ENCODE measurements around the gene MAP3K9.

The MAP3K9 gene

DNA sequence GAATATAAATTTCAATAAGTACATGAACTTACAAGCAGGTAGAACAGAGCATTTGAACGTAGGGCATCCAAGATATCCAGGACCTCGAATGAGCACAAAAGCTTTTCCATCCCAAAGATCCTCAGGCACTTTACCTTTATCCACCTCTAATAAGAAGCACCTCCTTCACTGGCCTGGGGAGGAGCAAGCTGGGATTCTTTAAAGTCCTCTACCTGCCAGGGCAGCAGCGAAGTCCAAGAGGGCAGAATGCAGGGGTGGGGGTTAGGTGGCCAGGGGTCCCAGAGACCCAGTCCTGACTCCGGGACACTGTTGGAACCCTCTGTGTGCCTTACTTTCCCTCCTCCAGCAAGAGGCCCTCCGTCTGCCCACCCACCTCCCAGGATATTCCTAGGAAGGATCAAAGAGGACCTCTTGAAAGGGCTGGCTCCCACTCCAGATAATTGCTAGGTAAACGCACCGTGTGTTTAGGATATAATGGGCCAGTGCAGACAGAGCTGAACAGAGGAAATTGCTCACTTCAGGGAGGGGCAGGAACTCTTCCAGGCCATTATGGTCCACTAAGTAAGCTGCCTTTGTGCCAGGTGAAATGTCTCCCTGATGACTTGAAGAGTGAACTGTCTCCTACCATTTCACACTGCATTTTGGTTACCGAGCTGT, 99.5 kb downstream of the MAP3K9 start:
- Histone ChIP-seq H3K27ac (replicated peaks) (no peak overlapping the region), H3K27me3 (ENCODE audit: insufficient read depth, poor library complexity, severe bottlenecking) (no peaks in the 10 kb centered on the region), H3K4me3 (replicated peaks; ENCODE audit: insufficient read depth, low read length) (no peak overlapping the region)
- TF ChIP-seq POLR2AphosphoS5 (IDR thresholded peaks at IDR 0.05; ENCODE audit: low read depth), result no peak
- TF ChIP-seq, protein P1, sequence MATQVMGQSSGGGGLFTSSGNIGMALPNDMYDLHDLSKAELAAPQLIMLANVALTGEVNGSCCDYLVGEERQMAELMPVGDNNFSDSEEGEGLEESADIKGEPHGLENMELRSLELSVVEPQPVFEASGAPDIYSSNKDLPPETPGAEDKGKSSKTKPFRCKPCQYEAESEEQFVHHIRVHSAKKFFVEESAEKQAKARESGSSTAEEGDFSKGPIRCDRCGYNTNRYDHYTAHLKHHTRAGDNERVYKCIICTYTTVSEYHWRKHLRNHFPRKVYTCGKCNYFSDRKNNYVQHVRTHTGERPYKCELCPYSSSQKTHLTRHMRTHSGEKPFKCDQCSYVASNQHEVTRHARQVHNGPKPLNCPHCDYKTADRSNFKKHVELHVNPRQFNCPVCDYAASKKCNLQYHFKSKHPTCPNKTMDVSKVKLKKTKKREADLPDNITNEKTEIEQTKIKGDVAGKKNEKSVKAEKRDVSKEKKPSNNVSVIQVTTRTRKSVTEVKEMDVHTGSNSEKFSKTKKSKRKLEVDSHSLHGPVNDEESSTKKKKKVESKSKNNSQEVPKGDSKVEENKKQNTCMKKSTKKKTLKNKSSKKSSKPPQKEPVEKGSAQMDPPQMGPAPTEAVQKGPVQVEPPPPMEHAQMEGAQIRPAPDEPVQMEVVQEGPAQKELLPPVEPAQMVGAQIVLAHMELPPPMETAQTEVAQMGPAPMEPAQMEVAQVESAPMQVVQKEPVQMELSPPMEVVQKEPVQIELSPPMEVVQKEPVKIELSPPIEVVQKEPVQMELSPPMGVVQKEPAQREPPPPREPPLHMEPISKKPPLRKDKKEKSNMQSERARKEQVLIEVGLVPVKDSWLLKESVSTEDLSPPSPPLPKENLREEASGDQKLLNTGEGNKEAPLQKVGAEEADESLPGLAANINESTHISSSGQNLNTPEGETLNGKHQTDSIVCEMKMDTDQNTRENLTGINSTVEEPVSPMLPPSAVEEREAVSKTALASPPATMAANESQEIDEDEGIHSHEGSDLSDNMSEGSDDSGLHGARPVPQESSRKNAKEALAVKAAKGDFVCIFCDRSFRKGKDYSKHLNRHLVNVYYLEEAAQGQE (IDR thresholded peaks at IDR 0.05; ENCODE audit: insufficient replicate concordance, low read depth), result no peak
- no peak for TF ChIP-seq GABPA (IDR thresholded peaks at IDR 0.05; ENCODE audit: low read depth)
- TF ChIP-seq SPI1 (IDR thresholded peaks at IDR 0.05; ENCODE audit: borderline replicate concordance, low read depth), result no peak
- TF ChIP-seq, protein P2, sequence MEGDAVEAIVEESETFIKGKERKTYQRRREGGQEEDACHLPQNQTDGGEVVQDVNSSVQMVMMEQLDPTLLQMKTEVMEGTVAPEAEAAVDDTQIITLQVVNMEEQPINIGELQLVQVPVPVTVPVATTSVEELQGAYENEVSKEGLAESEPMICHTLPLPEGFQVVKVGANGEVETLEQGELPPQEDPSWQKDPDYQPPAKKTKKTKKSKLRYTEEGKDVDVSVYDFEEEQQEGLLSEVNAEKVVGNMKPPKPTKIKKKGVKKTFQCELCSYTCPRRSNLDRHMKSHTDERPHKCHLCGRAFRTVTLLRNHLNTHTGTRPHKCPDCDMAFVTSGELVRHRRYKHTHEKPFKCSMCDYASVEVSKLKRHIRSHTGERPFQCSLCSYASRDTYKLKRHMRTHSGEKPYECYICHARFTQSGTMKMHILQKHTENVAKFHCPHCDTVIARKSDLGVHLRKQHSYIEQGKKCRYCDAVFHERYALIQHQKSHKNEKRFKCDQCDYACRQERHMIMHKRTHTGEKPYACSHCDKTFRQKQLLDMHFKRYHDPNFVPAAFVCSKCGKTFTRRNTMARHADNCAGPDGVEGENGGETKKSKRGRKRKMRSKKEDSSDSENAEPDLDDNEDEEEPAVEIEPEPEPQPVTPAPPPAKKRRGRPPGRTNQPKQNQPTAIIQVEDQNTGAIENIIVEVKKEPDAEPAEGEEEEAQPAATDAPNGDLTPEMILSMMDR (IDR thresholded peaks at IDR 0.05; ENCODE audit: insufficient read depth, low read length), result no peak
- no peak for DNase-seq (ENCODE audit: low read depth in 1 of 2, low spot score in 1 of 2)

DNA sequence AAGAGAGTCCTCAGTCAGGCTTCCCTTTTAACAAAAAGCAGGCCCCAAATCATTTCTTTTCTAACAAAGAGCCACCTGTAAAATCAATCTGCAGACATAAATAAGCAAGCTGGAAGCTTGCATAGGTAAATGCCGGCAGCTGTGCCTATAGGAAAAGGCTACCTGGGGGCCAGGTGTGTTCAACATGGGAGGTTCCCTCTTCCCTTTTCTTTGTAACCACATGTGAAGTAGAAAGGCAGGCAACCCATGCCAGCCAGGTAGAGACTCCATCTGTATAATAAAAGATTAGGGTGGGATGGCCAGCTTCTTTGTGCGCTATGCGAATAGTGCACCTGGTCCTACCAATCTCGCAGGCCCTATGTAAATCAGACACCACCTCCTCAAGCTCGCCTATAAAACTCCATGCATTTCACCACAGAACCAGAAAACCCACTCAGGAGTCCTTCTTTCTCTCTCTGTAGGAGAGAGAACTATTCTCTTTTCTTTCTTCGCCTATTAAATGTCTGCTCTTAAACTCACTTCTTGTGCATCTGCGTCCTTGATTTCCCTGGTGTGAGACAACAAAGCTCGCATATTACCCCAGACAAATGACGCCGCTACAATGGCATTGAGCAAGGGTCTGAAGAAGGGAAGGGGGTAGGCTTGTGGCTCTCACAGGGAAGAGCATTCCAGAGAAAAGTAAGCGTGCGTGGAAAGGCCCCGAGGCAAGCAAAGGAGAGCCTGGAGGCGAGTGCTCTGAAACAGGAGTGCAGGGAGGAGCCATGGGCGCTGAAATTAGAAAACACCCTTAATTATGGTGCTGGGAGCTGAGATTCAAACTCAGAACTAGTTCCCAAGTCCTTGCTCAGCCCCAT, 100.4 kb downstream of the MAP3K9 start:
- DNase-seq (ENCODE audit: low read depth in 1 of 2, low spot score in 1 of 2), result no peak
- Histone ChIP-seq H3K4me3 (replicated peaks; ENCODE audit: insufficient read depth, low read length) (no peak overlapping the region), H3K27me3 (ENCODE audit: insufficient read depth, poor library complexity, severe bottlenecking) (no peaks in the 10 kb centered on the region), H3K27ac (replicated peaks) (no peak overlapping the region)
- TF ChIP-seq, protein P2 (IDR thresholded peaks at IDR 0.05; ENCODE audit: insufficient read depth, low read length), result no peak
- TF ChIP-seq, protein P1 (IDR thresholded peaks at IDR 0.05; ENCODE audit: insufficient replicate concordance, low read depth), result no peak
- TF ChIP-seq SPI1 (IDR thresholded peaks at IDR 0.05; ENCODE audit: borderline replicate concordance, low read depth) (no peak), GABPA (IDR thresholded peaks at IDR 0.05; ENCODE audit: low read depth) (no peak), POLR2AphosphoS5 (IDR thresholded peaks at IDR 0.05; ENCODE audit: low read depth) (no peak)

DNA sequence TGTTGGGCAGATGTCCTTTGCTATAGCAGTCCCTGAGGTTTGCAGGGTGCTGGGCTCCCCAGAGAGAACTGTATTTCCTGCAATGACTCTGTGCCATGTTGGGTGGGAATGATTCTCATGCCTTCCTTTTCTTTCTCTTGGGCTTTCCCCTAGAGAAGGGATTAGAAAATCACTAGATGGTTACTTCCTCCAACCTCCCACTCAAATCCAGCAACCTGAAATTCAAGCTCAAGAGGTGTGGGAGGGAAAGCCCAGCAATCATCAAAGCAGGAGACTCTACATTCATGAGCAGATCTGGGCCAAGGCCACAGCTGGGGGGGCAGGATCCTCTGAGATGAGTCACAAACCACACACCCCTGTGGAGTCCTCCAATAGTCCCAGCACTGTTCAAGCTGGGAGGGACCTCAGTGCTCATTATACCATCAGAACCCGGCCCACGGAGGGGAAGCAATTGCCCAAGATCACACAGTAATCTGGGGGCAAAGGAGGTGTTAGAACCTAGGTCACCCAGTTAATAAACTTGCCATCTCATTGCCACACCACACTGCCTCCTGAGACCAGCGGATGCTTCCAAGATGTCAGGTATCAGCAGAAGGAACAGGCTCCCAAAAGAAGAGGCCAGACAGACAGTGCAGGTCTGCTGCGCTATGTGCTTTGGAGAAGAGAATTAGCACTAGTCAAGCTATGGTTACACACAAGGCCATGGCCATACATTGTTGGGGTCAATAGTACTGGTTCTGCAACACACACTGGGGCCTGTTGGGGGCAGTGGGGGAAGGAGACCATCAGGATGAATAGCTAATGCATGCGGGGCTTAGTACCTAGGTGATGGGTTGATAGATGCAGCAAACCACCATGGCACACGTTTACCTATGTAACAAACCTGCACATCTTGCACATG, 101.9 kb downstream of the MAP3K9 start:
- no peak for DNase-seq (ENCODE audit: low read depth in 1 of 2, low spot score in 1 of 2)
- no peaks in the 10 kb centered on the region for H3K27me3 ChIP-seq (ENCODE audit: insufficient read depth, poor library complexity, severe bottlenecking)
- TF ChIP-seq POLR2AphosphoS5 (IDR thresholded peaks at IDR 0.05; ENCODE audit: low read depth) (no peak), GABPA (IDR thresholded peaks at IDR 0.05; ENCODE audit: low read depth) (no peak)
- TF ChIP-seq, protein P1 (IDR thresholded peaks at IDR 0.05; ENCODE audit: insufficient replicate concordance, low read depth), result no peak
- no peak overlapping the region for H3K4me3 ChIP-seq (replicated peaks; ENCODE audit: insufficient read depth, low read length)
- H3K27ac ChIP-seq (replicated peaks), result no peak overlapping the region

Measured in HL-60 (cell line).